H9 (cell line): ENCODE results near the gene ARHGDIB. TPM values are rescaled to one million over a fixed set of nuclear protein-coding genes. Genes with fewer than 3 reads are reported as not detected.

ENCODE experiments used
- DNase-seq: peaks from one replicate; pipeline ENCODE4 v3.0.0-alpha.2; 2017
- H2AFZ ChIP-seq: one replicate; pipeline ENCODE4 v1.6.1; 2013; ENCODE audit warnings: mild to moderate bottlenecking, low read length, control low read depth, moderate library complexity
- H2AK5ac ChIP-seq: 2 replicates; pipeline ENCODE4 v1.6.1; 2013; ENCODE audit warnings: low read length, control low read depth, mixed read lengths; ENCODE audit not compliant: insufficient read length
- H2BK120ac ChIP-seq: one replicate; pipeline ENCODE4 v1.6.1; 2013; ENCODE audit warnings: low read depth, mild to moderate bottlenecking, low read length, control low read depth, inconsistent platforms; ENCODE audit not compliant: poor library complexity, severe bottlenecking
- H2BK12ac ChIP-seq: 2 replicates; pipeline ENCODE4 v1.6.1; 2013; ENCODE audit warnings: low read length, control low read depth, mixed read lengths, low read depth; ENCODE audit not compliant: insufficient read length
- H2BK15ac ChIP-seq: 2 replicates; pipeline ENCODE4 v1.6.1; 2013; ENCODE audit warnings: low read depth, low read length, control low read depth
- H2BK20ac ChIP-seq: one replicate; pipeline ENCODE4 v1.6.1; 2013; ENCODE audit warnings: low read depth, mild to moderate bottlenecking, low read length, control low read depth, inconsistent platforms; ENCODE audit not compliant: poor library complexity, severe bottlenecking
- H2BK5ac ChIP-seq: 2 replicates; pipeline ENCODE4 v1.6.1; 2013; ENCODE audit warnings: low read length, control low read depth, mixed read lengths; ENCODE audit not compliant: insufficient read length
- H3K14ac ChIP-seq: 2 replicates; pipeline ENCODE4 v1.6.1; 2013; ENCODE audit warnings: low read length, control low read depth; ENCODE audit not compliant: insufficient read depth
- H3K18ac ChIP-seq: 2 replicates; pipeline ENCODE4 v1.6.1; 2013; ENCODE audit warnings: low read depth, mild to moderate bottlenecking, mixed read lengths, low read length, control low read depth; ENCODE audit not compliant: insufficient read length
- H3K23ac ChIP-seq: 2 replicates; pipeline ENCODE4 v1.6.1; 2013; ENCODE audit warnings: low read length, control low read depth, mixed read lengths, low read depth; ENCODE audit not compliant: insufficient read length
- H3K23me2 ChIP-seq: 2 replicates; pipeline ENCODE4 v1.6.1; 2013; ENCODE audit warnings: low read depth, mild to moderate bottlenecking, mixed read lengths, low read length, control low read depth; ENCODE audit not compliant: insufficient read length, poor library complexity, severe bottlenecking
- H3K27ac ChIP-seq: 2 replicates; pipeline ENCODE4 v1.5.1; 2013; ENCODE audit warnings: low read length, control low read depth, mixed read lengths, low read depth; ENCODE audit not compliant: insufficient read length
- H3K27me3 ChIP-seq: 2 replicates; pipeline ENCODE4 v1.6.1; 2013; ENCODE audit warnings: low read length, control low read depth, inconsistent platforms; ENCODE audit not compliant: insufficient read depth
- H3K4ac ChIP-seq: 2 replicates; pipeline ENCODE4 v1.6.1; 2013; ENCODE audit warnings: low read depth, mild to moderate bottlenecking, control low read depth, inconsistent platforms, low read length, moderate library complexity
- H3K4me1 ChIP-seq: 2 replicates; pipeline ENCODE4 v1.6.1; 2013; ENCODE audit warnings: low read length, control low read depth, inconsistent platforms; ENCODE audit not compliant: insufficient read depth
- H3K4me2 ChIP-seq: 2 replicates; pipeline ENCODE4 v1.6.1; 2013; ENCODE audit warnings: low read length, control low read depth, mixed read lengths; ENCODE audit not compliant: insufficient read length, insufficient read depth
- H3K56ac ChIP-seq: 2 replicates; pipeline ENCODE4 v1.6.1; 2013; ENCODE audit warnings: low read depth, mild to moderate bottlenecking, mixed read lengths, low read length, control low read depth; ENCODE audit not compliant: insufficient read length
- H3K79me1 ChIP-seq: 2 replicates; pipeline ENCODE4 v1.6.1; 2013; ENCODE audit warnings: low read depth, mild to moderate bottlenecking, moderate library complexity, low read length, control low read depth, inconsistent platforms; ENCODE audit not compliant: insufficient read depth, poor library complexity, severe bottlenecking
- H3K79me2 ChIP-seq: 2 replicates; pipeline ENCODE4 v1.6.1; 2013; ENCODE audit warnings: low read length, control low read depth, inconsistent platforms; ENCODE audit not compliant: insufficient read depth
- H3K9ac ChIP-seq: 2 replicates; pipeline ENCODE4 v1.6.1; 2013; ENCODE audit warnings: low read length, control low read depth, mixed read lengths; ENCODE audit not compliant: insufficient read length; ENCODE audit errors: extremely low read depth
- H3K9me3 ChIP-seq: one replicate; pipeline ENCODE4 v1.6.1; 2013; ENCODE audit warnings: low read depth, low read length, inconsistent platforms; ENCODE audit not compliant: control insufficient read depth
- H3T11ph ChIP-seq: one replicate; pipeline ENCODE4 v1.6.1; 2013; ENCODE audit warnings: mild to moderate bottlenecking, low read length, control low read depth, inconsistent platforms
- H4K20me1 ChIP-seq: one replicate; pipeline ENCODE4 v1.6.1; 2013; ENCODE audit not compliant: control insufficient read depth, insufficient read length, insufficient read depth
- H4K5ac ChIP-seq: 2 replicates; pipeline ENCODE4 v1.6.1; 2013; ENCODE audit warnings: low read depth, mild to moderate bottlenecking, mixed read lengths, low read length, control low read depth; ENCODE audit not compliant: insufficient read length
- H4K8ac ChIP-seq: replicated peaks from 2 replicates; pipeline ENCODE4 v1.6.1; 2013; ENCODE audit warnings: low read length, control low read depth, mixed read lengths, low read depth; ENCODE audit not compliant: insufficient read length
- H4K91ac ChIP-seq: 2 replicates; pipeline ENCODE4 v1.6.1; 2013; ENCODE audit warnings: low read depth, mild to moderate bottlenecking, moderate library complexity, mixed read lengths, low read length, control low read depth; ENCODE audit not compliant: insufficient read length
- H3K27ac Mint-ChIP-seq, 3 experiments: 2 replicates in 2 of 3; 3 replicates in 1 of 3; pipeline ENCODE4 v1.8.0; 2020 to 2021; ENCODE audit warnings: mixed read lengths in 3 of 3, mild to moderate bottlenecking in 1 of 3, moderate library complexity in 1 of 3
- H3K27me3 Mint-ChIP-seq: 2 replicates; pipeline ENCODE4 v1.8.0; 2021; ENCODE audit warnings: low read depth, mild to moderate bottlenecking, moderate library complexity, mixed read lengths
- H3K36me3 Mint-ChIP-seq, 3 experiments: 2 replicates in 2 of 3; 3 replicates in 1 of 3; pipeline ENCODE4 v1.8.0; 2020 to 2021; ENCODE audit warnings: low read depth in 3 of 3, mixed read lengths in 3 of 3; ENCODE audit not compliant: insufficient read depth in 1 of 3
- H3K4me1 Mint-ChIP-seq, 2 experiments: 2 replicates each; pipeline ENCODE4 v1.8.0; 2020; ENCODE audit warnings: mixed read lengths in 2 of 2
- H3K4me3 Mint-ChIP-seq, 2 experiments: 2 replicates in 1 of 2; 3 replicates in 1 of 2; pipeline ENCODE4 v1.8.0; 2020 to 2021; ENCODE audit warnings: mild to moderate bottlenecking in 2 of 2, mixed read lengths in 2 of 2, moderate library complexity in 1 of 2
- H3K9me3 Mint-ChIP-seq, 2 experiments: 2 replicates in 1 of 2; 3 replicates in 1 of 2; pipeline ENCODE4 v1.8.0; 2020; ENCODE audit warnings: mild to moderate bottlenecking in 2 of 2, mixed read lengths in 2 of 2, moderate library complexity in 1 of 2
- WGBS: extraction: QIAGEN DNeasy Blood & Tissue Kit; methylation state at CpG from one replicate; pipeline ENCODE4 v1.1.7; 2013; ENCODE audit warnings: missing lambda C conversion rate, low lambda C conversion rate, mixed read lengths; ENCODE audit not compliant: insufficient read length; ENCODE audit errors: extremely low coverage; 5-methylcytosine and 5-hydroxymethylcytosine counted together
- total RNA-seq: library from RNA; stranded (reverse); gene quantifications from 2 replicates; pipeline ENCODE4 v1.2.1, GENCODE V29; 2021
- TF ChIP-seq, protein P1 (sequence below): fragments of 200-600 bp; sonication (generic); conservative IDR thresholded peaks from 3 replicates; pipeline ENCODE4 v1.8.0; 2021; ENCODE audit warnings: antibody characterized with exemption, mild to moderate bottlenecking

ARHGDIB gene
- total RNA-seq, 1 experiment from 2014 or later, result 0.44 TPM

DNA sequence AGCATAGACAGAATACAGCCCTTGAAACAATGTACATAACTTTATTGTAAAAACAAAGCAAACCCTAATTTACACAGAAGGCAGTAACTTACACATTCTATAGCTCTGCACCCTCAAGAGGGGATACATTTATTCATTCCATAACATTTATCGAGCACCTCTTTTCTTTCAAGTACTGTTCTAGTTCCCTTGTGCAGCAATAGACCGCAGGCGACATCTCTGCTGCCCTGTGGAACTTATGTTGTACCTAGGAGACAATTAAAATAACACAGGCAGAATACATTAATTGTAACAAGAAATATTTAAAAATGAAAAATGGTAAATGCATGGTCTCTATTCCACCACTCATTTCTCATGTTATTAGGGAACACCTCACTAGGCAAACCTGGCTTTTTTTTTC is 1.4 kb upstream of the ARHGDIB start:
- Histone ChIP-seq H3K18ac (no peak overlapping the region), H3K27ac (no peak overlapping the region), H2AK5ac (no peak overlapping the region), H3T11ph (no peak overlapping the region), H2AFZ (no peak overlapping the region), H2BK15ac (no peak overlapping the region), H4K5ac (no peak overlapping the region), H2BK120ac (no peak overlapping the region), H4K20me1 (no peaks in the 10 kb centered on the region), H3K4me2 (no peak overlapping the region), H3K23me2 (no peaks in the 10 kb centered on the region), H4K8ac (no peak overlapping the region), H3K23ac (no peak overlapping the region), H3K79me2 (no peaks in the 10 kb centered on the region), H3K14ac (no peak overlapping the region), H2BK12ac (no peak overlapping the region), H2BK20ac (no peak overlapping the region), H2BK5ac (no peak overlapping the region), H3K4ac (no peak overlapping the region), H3K9me3 (no peaks in the 10 kb centered on the region), H3K79me1 (no peaks in the 10 kb centered on the region), H4K91ac (no peak overlapping the region), H3K27me3 (no peaks in the 10 kb centered on the region), H3K4me1 (peaks cover 3% of the 10 kb centered on the region), H3K9ac (no peak overlapping the region), H3K56ac (no peak overlapping the region)
- no peaks in the 10 kb centered on the region for H3K9me3 Mint-ChIP-seq
- H3K4me3 Mint-ChIP-seq, result no peak overlapping the region
- H3K27ac Mint-ChIP-seq, result no peak overlapping the region
- H3K4me1 Mint-ChIP-seq, result peaks cover 12 to 13% of the 10 kb centered on the region in 2 experiments
- DNase-seq, result no peak
- no peaks in the 10 kb centered on the region for H3K36me3 Mint-ChIP-seq
- TF ChIP-seq, protein P1, sequence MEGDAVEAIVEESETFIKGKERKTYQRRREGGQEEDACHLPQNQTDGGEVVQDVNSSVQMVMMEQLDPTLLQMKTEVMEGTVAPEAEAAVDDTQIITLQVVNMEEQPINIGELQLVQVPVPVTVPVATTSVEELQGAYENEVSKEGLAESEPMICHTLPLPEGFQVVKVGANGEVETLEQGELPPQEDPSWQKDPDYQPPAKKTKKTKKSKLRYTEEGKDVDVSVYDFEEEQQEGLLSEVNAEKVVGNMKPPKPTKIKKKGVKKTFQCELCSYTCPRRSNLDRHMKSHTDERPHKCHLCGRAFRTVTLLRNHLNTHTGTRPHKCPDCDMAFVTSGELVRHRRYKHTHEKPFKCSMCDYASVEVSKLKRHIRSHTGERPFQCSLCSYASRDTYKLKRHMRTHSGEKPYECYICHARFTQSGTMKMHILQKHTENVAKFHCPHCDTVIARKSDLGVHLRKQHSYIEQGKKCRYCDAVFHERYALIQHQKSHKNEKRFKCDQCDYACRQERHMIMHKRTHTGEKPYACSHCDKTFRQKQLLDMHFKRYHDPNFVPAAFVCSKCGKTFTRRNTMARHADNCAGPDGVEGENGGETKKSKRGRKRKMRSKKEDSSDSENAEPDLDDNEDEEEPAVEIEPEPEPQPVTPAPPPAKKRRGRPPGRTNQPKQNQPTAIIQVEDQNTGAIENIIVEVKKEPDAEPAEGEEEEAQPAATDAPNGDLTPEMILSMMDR, result no peak
- no peaks in the 10 kb centered on the region for H3K27me3 Mint-ChIP-seq
- WGBS, result no CpG with 5 or more reads among the region's 3 CpGs
